ENCODE data around the gene ST3GAL3. TPM values are rescaled to one million over a fixed set of nuclear protein-coding genes. Genes with fewer than 3 reads are reported as not detected.

The ST3GAL3 gene
- total RNA-seq, 4 donors from 2014 or later = 32.2 to 57.4 (median 38.3) TPM

DNA sequence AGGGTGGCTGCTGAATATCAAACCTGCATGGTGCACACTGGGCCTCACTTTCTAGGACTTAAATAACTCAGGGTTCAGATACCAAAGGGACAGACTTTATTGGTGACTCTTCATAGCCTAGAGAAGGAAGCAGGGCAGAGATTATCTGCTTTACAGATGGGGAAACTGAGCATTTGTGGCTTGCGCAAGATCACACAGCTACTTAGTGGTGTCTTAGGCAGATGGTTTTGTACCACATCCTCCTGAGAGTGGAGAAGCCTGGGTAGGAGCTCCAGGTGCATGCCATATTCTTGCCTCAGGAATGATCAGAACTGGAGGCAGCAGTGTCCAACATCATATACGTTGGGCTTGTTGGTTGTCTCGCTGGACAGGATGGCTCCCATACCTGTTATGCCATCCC is 255.7 kb downstream of the ST3GAL3 start:
- TF ChIP-seq POLR2A (IDR thresholded peaks at IDR 0.05) = no peak
- TF ChIP-seq, protein P1, sequence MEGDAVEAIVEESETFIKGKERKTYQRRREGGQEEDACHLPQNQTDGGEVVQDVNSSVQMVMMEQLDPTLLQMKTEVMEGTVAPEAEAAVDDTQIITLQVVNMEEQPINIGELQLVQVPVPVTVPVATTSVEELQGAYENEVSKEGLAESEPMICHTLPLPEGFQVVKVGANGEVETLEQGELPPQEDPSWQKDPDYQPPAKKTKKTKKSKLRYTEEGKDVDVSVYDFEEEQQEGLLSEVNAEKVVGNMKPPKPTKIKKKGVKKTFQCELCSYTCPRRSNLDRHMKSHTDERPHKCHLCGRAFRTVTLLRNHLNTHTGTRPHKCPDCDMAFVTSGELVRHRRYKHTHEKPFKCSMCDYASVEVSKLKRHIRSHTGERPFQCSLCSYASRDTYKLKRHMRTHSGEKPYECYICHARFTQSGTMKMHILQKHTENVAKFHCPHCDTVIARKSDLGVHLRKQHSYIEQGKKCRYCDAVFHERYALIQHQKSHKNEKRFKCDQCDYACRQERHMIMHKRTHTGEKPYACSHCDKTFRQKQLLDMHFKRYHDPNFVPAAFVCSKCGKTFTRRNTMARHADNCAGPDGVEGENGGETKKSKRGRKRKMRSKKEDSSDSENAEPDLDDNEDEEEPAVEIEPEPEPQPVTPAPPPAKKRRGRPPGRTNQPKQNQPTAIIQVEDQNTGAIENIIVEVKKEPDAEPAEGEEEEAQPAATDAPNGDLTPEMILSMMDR (IDR thresholded peaks at IDR 0.05 in 4 of 5, conservative IDR thresholded peaks at IDR 0.05 in 1 of 5) = no peak
- Histone ChIP-seq H3K9me3 (no peaks in the 10 kb centered on the region), H3K27me3 (no peaks in the 10 kb centered on the region), H3K4me1 (peaks cover 0 to 5% of the 10 kb centered on the region in 2 donors), H3K36me3 (peaks cover 0 to 97% of the 10 kb centered on the region in 2 donors), H3K4me3 (no peak overlapping the region), H3K27ac (no peak overlapping the region)
- no peak for ATAC-seq
- intact Hi-C loops (cut with DNase I; ENCODE audit: low total_unique reads) (no loop called here), in situ Hi-C loops (cut with MboI; ENCODE audit: low sequenced_read_pairs in 4 of 4) (no loop called here)
- DNase-seq = no peak

GRCh38 chr1:43963890-43964289 is 256.6 kb downstream of the ST3GAL3 start:
- Histone ChIP-seq H3K4me3 (no peak overlapping the region), H3K27me3 (no peaks in the 10 kb centered on the region), H3K4me1 (peaks cover 0 to 5% of the 10 kb centered on the region in 2 donors), H3K36me3 (peaks cover 0 to 88% of the 10 kb centered on the region in 2 donors), H3K9me3 (no peaks in the 10 kb centered on the region), H3K27ac (no peak overlapping the region)
- intact Hi-C loops (cut with DNase I; ENCODE audit: low total_unique reads) (no loop called here), in situ Hi-C loops (cut with MboI; ENCODE audit: low sequenced_read_pairs in 4 of 4) (no loop called here)
- ATAC-seq (no peak), DNase-seq (no peak)
- no peak for TF ChIP-seq POLR2A (IDR thresholded peaks at IDR 0.05)
- TF ChIP-seq, protein P1 (IDR thresholded peaks at IDR 0.05 in 4 of 5, conservative IDR thresholded peaks at IDR 0.05 in 1 of 5) = no peak

GRCh38 chr1:43965316-43965715 is 258.0 kb downstream of the ST3GAL3 start:
- in situ Hi-C loops (cut with MboI; ENCODE audit: low sequenced_read_pairs in 4 of 4) = no loop called here
- Histone ChIP-seq H3K4me3 (no peak overlapping the region), H3K27me3 (no peaks in the 10 kb centered on the region), H3K36me3 (peaks cover 0 to 74% of the 10 kb centered on the region in 2 donors), H3K9me3 (no peaks in the 10 kb centered on the region), H3K4me1 (peaks cover 0 to 6% of the 10 kb centered on the region in 2 donors), H3K27ac (no peak overlapping the region)
- TF ChIP-seq POLR2A (IDR thresholded peaks at IDR 0.05) = no peak
- TF ChIP-seq, protein P1 (IDR thresholded peaks at IDR 0.05 in 4 of 5, conservative IDR thresholded peaks at IDR 0.05 in 1 of 5) = no peak
- DNase-seq (no peak), ATAC-seq (no peak)
- intact Hi-C loops (cut with DNase I; ENCODE audit: low total_unique reads) = no loop called here

DNA sequence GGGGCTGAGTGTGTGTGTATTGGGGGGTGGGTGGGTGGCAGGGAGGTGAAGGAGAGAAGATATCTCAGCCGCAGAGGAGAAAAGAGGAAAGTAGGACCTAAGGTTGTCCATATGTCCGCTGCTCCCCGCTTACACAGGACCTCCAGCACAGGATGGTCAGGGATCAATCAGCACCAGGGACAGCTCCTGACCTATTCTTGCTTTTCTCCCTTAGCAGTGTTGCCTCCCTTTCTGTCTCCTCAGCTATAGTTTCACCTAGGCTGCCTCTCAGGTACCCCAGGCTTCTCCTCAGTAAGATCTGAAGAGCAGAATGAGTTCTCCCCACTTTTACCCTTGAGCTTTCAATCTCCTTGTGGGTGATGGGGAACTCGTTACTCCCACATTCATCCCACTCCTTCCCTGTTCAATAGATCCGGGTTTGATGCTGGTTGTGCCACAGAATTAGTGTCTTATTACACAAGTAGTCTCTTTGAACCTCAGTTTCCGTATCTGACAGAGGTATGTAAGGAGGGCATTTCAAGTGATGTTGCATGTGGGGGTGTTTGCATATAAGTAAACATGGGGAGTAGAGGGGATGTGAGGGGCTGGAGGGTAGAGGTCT is 261.1 kb downstream of the ST3GAL3 start:
- Histone ChIP-seq H3K36me3 (peaks cover 0 to 55% of the 10 kb centered on the region in 2 donors), H3K9me3 (no peaks in the 10 kb centered on the region), H3K27me3 (no peaks in the 10 kb centered on the region), H3K27ac (no peak overlapping the region), H3K4me1 (peaks cover 14 to 30% of the 10 kb centered on the region in 2 donors), H3K4me3 (no peak overlapping the region)
- DNase-seq (no peak), ATAC-seq (no peak)
- intact Hi-C loops (cut with DNase I; ENCODE audit: low total_unique reads) (no loop called here), in situ Hi-C loops (cut with MboI; ENCODE audit: low sequenced_read_pairs in 4 of 4) (no loop called here)
- TF ChIP-seq, protein P1 (IDR thresholded peaks at IDR 0.05 in 4 of 5, conservative IDR thresholded peaks at IDR 0.05 in 1 of 5) = no peak
- no peak for TF ChIP-seq POLR2A (IDR thresholded peaks at IDR 0.05)

DNA sequence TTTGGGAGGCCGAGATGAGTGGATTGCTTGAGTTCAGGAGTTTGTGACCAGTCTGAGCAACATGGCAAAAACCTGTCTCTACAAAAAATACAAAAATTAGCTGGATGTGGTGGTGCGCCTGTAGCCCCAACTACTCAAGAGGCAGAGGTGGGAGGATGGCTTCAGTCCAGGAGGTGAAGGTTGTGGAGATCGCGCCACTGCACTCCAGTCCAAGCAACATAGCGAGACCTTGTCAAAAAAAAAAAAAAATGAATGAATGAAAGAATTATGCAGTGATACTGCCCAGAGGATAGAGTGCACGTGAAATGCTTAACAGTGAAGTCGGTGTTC is 262.0 kb downstream of the ST3GAL3 start:
- no peaks in the 10 kb centered on the region for H3K9me3 ChIP-seq
- peak overlapping the region in 3 of 4 donors; percentile 5 to 91 (median 44) for H3K27ac ChIP-seq
- no peak for ATAC-seq
- intact Hi-C loops (cut with DNase I; ENCODE audit: low total_unique reads) (loop anchor here (1.0 kb wide), 1 partner anchor 23 kb away; the partner anchor contains the start of gene IPO13), in situ Hi-C loops (cut with MboI; ENCODE audit: low sequenced_read_pairs in 4 of 4) (no loop called here)
- TF ChIP-seq, protein P1 (IDR thresholded peaks at IDR 0.05 in 4 of 5, conservative IDR thresholded peaks at IDR 0.05 in 1 of 5) = no peak
- TF ChIP-seq POLR2A (IDR thresholded peaks at IDR 0.05) = no peak
- no peak for DNase-seq
- peaks cover 0 to 45% of the 10 kb centered on the region in 2 donors for H3K36me3 ChIP-seq
- H3K4me1 ChIP-seq = peaks cover 21 to 39% of the 10 kb centered on the region in 2 donors
- H3K4me3 ChIP-seq = peak overlapping the region; percentile 34 to 95 (median 82)
- H3K27me3 ChIP-seq = no peaks in the 10 kb centered on the region
